ENCODE data around the gene DNAH10.

The DNAH10 gene

GRCh38 chr12:123895451-123895850 is 133.3 kb downstream of the DNAH10 start:
- Histone ChIP-seq H3K4me1 (peaks cover 16 to 39% (median 24%) of the 10 kb centered on the region in 10 experiments), H3K27me3 (no peaks in the 10 kb centered on the region), H3K9ac (no peak overlapping the region), H3K4me2 (no peak overlapping the region), H4K20me1 (no peaks in the 10 kb centered on the region), H3K4me3 (no peak overlapping the region), H3K27ac (no peak overlapping the region), H3K9me3 (replicated peaks in 1 of 11) (no peaks in the 10 kb centered on the region), H3K36me3 (peaks cover 0 to 13% (median 0%) of the 10 kb centered on the region in 11 experiments; a peak in 4 of 22 replicates)
- no peak for TF ChIP-seq Cebpa-rat (IDR thresholded peaks at IDR 0.05)

- Histone ChIP-seq H3K27ac (no peak overlapping the region), H3K9ac (no peak overlapping the region), H3K9me3 (replicated peaks in 1 of 11) (no peaks in the 10 kb centered on the region), H3K4me2 (peak overlapping the region in 2 of 11 experiments; percentile 7 to 14; a peak in 2 of 22 replicates), H3K27me3 (no peaks in the 10 kb centered on the region), H4K20me1 (no peaks in the 10 kb centered on the region), H3K4me1 (peaks cover 3 to 33% (median 20%) of the 10 kb centered on the region in 10 experiments; a peak in 19 of 20 replicates), H3K4me3 (no peak overlapping the region), H3K36me3 (peaks cover 0 to 13% (median 0%) of the 10 kb centered on the region in 11 experiments; a peak in 4 of 22 replicates)
- TF ChIP-seq Cebpa-rat (IDR thresholded peaks at IDR 0.05) = no peak
Observed at GRCh38 chr12:123896767-123897166, 134.7 kb downstream of the DNAH10 start.

- TF ChIP-seq Cebpa-rat (IDR thresholded peaks at IDR 0.05) = no peak
- H3K36me3 ChIP-seq = peaks cover 0 to 13% (median 0%) of the 10 kb centered on the region in 11 experiments; a peak in 4 of 22 replicates
- H3K27ac ChIP-seq = no peak overlapping the region
- no peaks in the 10 kb centered on the region for H4K20me1 ChIP-seq
- H3K4me3 ChIP-seq = no peak overlapping the region
- H3K9ac ChIP-seq = no peak overlapping the region
- H3K4me2 ChIP-seq = peak overlapping the region in 2 of 11 experiments; percentile 7 to 14; a peak in 2 of 22 replicates
- peaks cover 0 to 28% (median 16%) of the 10 kb centered on the region in 10 experiments; a peak in 17 of 20 replicates for H3K4me1 ChIP-seq
- no peaks in the 10 kb centered on the region for H3K9me3 ChIP-seq (replicated peaks in 1 of 11)
- no peaks in the 10 kb centered on the region for H3K27me3 ChIP-seq
Observed at GRCh38 chr12:123897221-123897620, 135.1 kb downstream of the DNAH10 start.

- no peak overlapping the region for H3K4me2 ChIP-seq
- H4K20me1 ChIP-seq = no peaks in the 10 kb centered on the region
- no peak overlapping the region for H3K9ac ChIP-seq
- H3K9me3 ChIP-seq (replicated peaks in 1 of 11) = no peaks in the 10 kb centered on the region
- TF ChIP-seq Cebpa-rat (IDR thresholded peaks at IDR 0.05) = no peak
- peaks cover 0 to 25% (median 0%) of the 10 kb centered on the region in 11 experiments; a peak in 5 of 22 replicates for H3K36me3 ChIP-seq
- H3K27ac ChIP-seq = no peak overlapping the region
- no peaks in the 10 kb centered on the region for H3K27me3 ChIP-seq
- no peak overlapping the region for H3K4me3 ChIP-seq
- peaks cover 0 to 16% (median 9%) of the 10 kb centered on the region in 10 experiments; a peak in 14 of 20 replicates for H3K4me1 ChIP-seq
Observed at GRCh38 chr12:123898673-123899072, 136.6 kb downstream of the DNAH10 start.

- no peak for TF ChIP-seq Cebpa-rat (IDR thresholded peaks at IDR 0.05)
- no peak overlapping the region for H3K9ac ChIP-seq
- H3K27ac ChIP-seq = no peak overlapping the region
- no peaks in the 10 kb centered on the region for H3K9me3 ChIP-seq (replicated peaks in 1 of 11)
- H3K36me3 ChIP-seq = peaks cover 0 to 25% (median 0%) of the 10 kb centered on the region in 11 experiments; a peak in 5 of 22 replicates
- H3K4me1 ChIP-seq = peaks cover 0 to 19% (median 12%) of the 10 kb centered on the region in 10 experiments; a peak in 14 of 20 replicates
- no peak overlapping the region for H3K4me2 ChIP-seq
- no peak overlapping the region for H3K4me3 ChIP-seq
- no peaks in the 10 kb centered on the region for H3K27me3 ChIP-seq
- H4K20me1 ChIP-seq = no peaks in the 10 kb centered on the region
Observed at GRCh38 chr12:123899368-123899767, 137.3 kb downstream of the DNAH10 start.

- H3K4me3 ChIP-seq = no peak overlapping the region
- H3K4me2 ChIP-seq = peak overlapping the region in 8 of 11 experiments; percentile 10 to 48 (median 32); a peak in 10 of 22 replicates
- peaks cover 0 to 20% (median 12%) of the 10 kb centered on the region in 10 experiments; a peak in 14 of 20 replicates for H3K4me1 ChIP-seq
- no peak overlapping the region for H3K9ac ChIP-seq
- no peaks in the 10 kb centered on the region for H3K27me3 ChIP-seq
- no peak overlapping the region for H3K27ac ChIP-seq
- H4K20me1 ChIP-seq = no peaks in the 10 kb centered on the region
- peaks cover 0 to 25% (median 0%) of the 10 kb centered on the region in 11 experiments; a peak in 5 of 22 replicates for H3K36me3 ChIP-seq
- H3K9me3 ChIP-seq (replicated peaks in 1 of 11) = no peaks in the 10 kb centered on the region
- no peak for TF ChIP-seq Cebpa-rat (IDR thresholded peaks at IDR 0.05)
Observed at GRCh38 chr12:123900871-123901376, 138.8 kb downstream of the DNAH10 start.

DNA sequence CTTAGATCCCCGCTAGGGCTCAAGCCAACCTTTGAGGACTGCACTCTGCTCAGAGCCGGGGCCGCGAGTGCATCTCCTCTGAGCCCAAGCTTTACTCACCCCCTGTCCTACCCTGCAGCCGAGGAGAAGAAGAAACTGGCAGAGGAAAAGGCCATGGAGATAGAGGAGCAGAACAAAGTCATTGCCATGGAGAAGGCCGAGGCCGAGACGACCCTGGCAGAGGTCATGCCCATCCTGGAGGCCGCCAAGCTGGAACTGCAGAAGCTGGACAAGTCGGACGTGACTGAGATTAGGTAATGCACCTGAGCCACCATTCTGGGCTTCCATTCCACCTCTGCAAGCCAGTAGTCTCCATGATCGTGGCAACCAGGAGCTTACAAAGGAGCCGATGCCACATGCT is 140.7 kb downstream of the DNAH10 start:
- H3K36me3 ChIP-seq = peaks cover 0 to 24% (median 0%) of the 10 kb centered on the region in 11 experiments; a peak in 5 of 22 replicates
- H3K27ac ChIP-seq = no peak overlapping the region
- no peak overlapping the region for H3K9ac ChIP-seq
- peaks cover 0 to 16% (median 8%) of the 10 kb centered on the region in 10 experiments; a peak in 14 of 20 replicates for H3K4me1 ChIP-seq
- H3K9me3 ChIP-seq (replicated peaks in 1 of 11) = no peaks in the 10 kb centered on the region
- H3K4me2 ChIP-seq = no peak overlapping the region
- no peak overlapping the region for H3K4me3 ChIP-seq
- H4K20me1 ChIP-seq = no peaks in the 10 kb centered on the region
- TF ChIP-seq Cebpa-rat (IDR thresholded peaks at IDR 0.05) = no peak
- no peaks in the 10 kb centered on the region for H3K27me3 ChIP-seq

DNA sequence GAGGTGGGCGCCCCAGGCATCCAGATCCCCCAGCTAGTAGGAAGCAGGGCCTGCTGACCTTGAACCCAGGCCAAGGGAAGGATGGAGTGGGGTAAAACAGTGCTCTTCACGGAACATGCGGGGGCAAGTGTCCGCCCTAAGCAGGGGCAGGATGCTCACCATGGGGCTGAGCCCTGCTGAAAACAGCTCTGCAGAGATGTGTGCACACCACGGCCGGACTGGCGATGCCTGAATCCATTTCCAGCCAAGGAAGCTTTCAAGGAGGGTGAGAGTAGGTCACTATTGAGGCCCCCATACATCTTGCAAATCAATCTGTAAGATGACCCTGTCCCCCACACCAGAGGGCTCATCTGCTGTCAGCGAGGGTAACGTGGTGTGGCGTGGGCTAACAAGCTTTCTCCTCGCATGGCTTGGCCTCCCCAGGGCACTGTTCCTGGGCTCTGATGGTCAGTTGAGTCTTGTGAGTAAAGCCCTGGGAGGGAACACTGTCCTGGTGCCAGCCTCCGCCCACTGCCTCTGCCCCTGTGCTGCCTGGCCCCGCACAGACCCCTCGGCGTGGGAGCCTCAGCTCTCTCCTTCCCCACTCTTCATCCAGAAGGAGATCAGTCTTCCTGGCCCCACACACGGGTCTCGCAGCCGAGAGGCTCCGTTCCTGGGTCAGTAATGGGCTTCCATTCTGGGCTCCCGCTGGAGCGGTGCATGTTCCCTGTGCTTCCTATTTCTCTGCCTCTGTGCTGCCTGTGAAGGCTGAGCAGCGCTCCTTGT is 141.4 kb downstream of the DNAH10 start:
- H3K36me3 ChIP-seq = peaks cover 0 to 19% (median 0%) of the 10 kb centered on the region in 11 experiments; a peak in 5 of 22 replicates
- no peaks in the 10 kb centered on the region for H4K20me1 ChIP-seq
- no peak overlapping the region for H3K4me3 ChIP-seq
- H3K27me3 ChIP-seq = no peaks in the 10 kb centered on the region
- no peak overlapping the region for H3K4me2 ChIP-seq
- H3K9me3 ChIP-seq (replicated peaks in 1 of 11) = no peaks in the 10 kb centered on the region
- TF ChIP-seq Cebpa-rat (IDR thresholded peaks at IDR 0.05) = no peak
- no peak overlapping the region for H3K27ac ChIP-seq
- H3K9ac ChIP-seq = no peak overlapping the region
- H3K4me1 ChIP-seq = peaks cover 0 to 16% (median 8%) of the 10 kb centered on the region in 10 experiments; a peak in 15 of 20 replicates

DNA sequence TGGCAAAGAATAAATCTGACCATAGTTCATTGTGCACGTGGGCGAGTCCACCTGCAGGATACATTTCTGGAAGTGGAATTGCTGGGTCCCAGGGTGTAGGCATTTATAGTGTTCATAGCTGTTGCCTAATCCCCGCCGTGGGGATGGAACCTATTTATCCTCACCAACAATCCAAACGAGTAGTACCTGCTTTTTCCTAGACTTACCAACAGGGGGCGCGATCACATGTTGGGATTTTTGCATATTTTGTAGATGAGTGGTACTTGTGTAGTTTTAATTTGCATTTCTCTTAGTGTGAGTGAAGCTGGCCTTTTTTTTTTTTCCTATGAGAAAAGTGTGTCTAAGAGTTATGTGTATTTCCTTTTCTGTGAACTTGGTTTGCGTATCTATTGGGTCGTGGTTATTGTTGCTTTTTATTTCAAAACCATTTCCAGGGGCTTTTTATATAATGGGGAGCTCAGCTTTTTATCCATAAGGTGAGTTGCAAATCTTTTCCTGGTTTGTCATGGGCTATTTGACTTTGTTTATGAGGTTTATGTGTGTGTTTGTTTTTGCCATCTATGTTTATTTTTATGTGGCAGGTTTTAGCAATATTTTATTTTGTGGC is 143.3 kb downstream of the DNAH10 start:
- Histone ChIP-seq H4K20me1 (peaks cover 0 to 6% (median 0%) of the 10 kb centered on the region in 11 experiments; a peak in 3 of 22 replicates), H3K27me3 (no peaks in the 10 kb centered on the region), H3K9me3 (replicated peaks in 1 of 11) (no peaks in the 10 kb centered on the region), H3K9ac (no peak overlapping the region), H3K36me3 (peaks cover 0 to 11% (median 0%) of the 10 kb centered on the region in 11 experiments; a peak in 2 of 22 replicates), H3K4me2 (no peak overlapping the region), H3K4me3 (no peak overlapping the region), H3K27ac (no peak overlapping the region), H3K4me1 (peaks cover 0 to 21% (median 8%) of the 10 kb centered on the region in 10 experiments; a peak in 15 of 20 replicates)
- no peak for TF ChIP-seq Cebpa-rat (IDR thresholded peaks at IDR 0.05)

All from BLaER1 treated with 17β-estradiol and CSF1 and Interleukin-3, amounts not matched to agents 10 nM and 100 nM (cell line).